K562 (cell line): ENCODE data around the gene FTSJ1. TPM values are rescaled to one million over a fixed set of nuclear protein-coding genes. Genes with fewer than 3 reads are reported as not detected.

Source experiments
- ATAC-seq: fragments of 200-7000 bp; cut with Tn5 transposase; 3 replicates; pipeline ENCODE4 v1.9.1; 2020; ENCODE audit warnings: moderate library complexity
- BruUV-seq: library from RNA; stranded (reverse); fragments of 400-500 nt; replicated peaks from 2 replicates; lab custom pipeline; 2021; lab: Mats Ljungman, UMichigan
- CTCF ChIA-PET: fragments of 300-600 bp; formaldehyde crosslinking; extraction: SDS; loops from one replicate; lab custom pipeline; 2021; ENCODE audit warnings: low intra/inter-chr PET ratio; lab: Yijun Ruan, JAX
- POLR2A ChIA-PET: fragments of 300-600, 350-650 bp; sonication (Branson Sonifier 250); formaldehyde crosslinking; extraction: SDS; loops from one replicate; lab custom pipeline; 2021; ENCODE audit warnings: antibody characterized with exemption, inconsistent platforms; lab: Yijun Ruan, JAX
- DNase-seq, 4 experiments: peaks; one replicate each; pipeline versions ENCODE4 v3.0.0 to v3.0.0-alpha.2; 2011 to 2018; ENCODE audit warnings: low spot score in 3 of 4, mixed read lengths in 3 of 4; ENCODE audit errors: extremely low read depth in 1 of 4
- FAIRE-seq: peaks from 2 replicates; lab custom pipeline; 2011; peaks lifted over from hg19 to GRCh38; lab: Jason Lieb, UNC
- H2AFZ ChIP-seq: 2 replicates; pipeline ENCODE4 v1.6.0; 2011; ENCODE audit warnings: low read depth, low read length, control low read depth, inconsistent platforms
- H3K27ac ChIP-seq: fragments of 200-600 bp; 3 replicates; pipeline ENCODE4 v1.8.0; 2011; ENCODE audit warnings: low read depth, mild to moderate bottlenecking, control low read depth, inconsistent platforms, low read length, moderate library complexity, mixed read lengths; ENCODE audit errors: extremely low read depth
- H3K27me3 ChIP-seq, 2 experiments: fragments of 300-600 bp in 1 of 2; 2 replicates in 1 of 2; 3 replicates in 1 of 2; pipeline versions ENCODE4 v1.6.0 to v1.8.0; 2011; ENCODE audit warnings: inconsistent platforms in 2 of 2, low read length in 2 of 2, mild to moderate bottlenecking in 1 of 2, mixed read lengths in 1 of 2, moderate library complexity in 1 of 2; ENCODE audit not compliant: control insufficient read depth in 2 of 2, insufficient read depth in 2 of 2
- H3K36me3 ChIP-seq: fragments of 300-600 bp; 3 replicates; pipeline ENCODE4 v1.8.0; 2011; ENCODE audit warnings: mild to moderate bottlenecking, low read length, inconsistent platforms; ENCODE audit not compliant: control insufficient read depth, insufficient read depth
- H3K4me1 ChIP-seq, 2 experiments: fragments of 200-600 bp in 1 of 2; replicated peaks in 1 of 2; 2 replicates in 1 of 2; 3 replicates in 1 of 2; pipeline versions ENCODE4 v1.5.1 to v1.8.0; 2011; ENCODE audit warnings: inconsistent platforms in 2 of 2, low read length in 2 of 2, mild to moderate bottlenecking in 1 of 2, mixed read lengths in 1 of 2, moderate library complexity in 1 of 2; ENCODE audit not compliant: control insufficient read depth in 2 of 2, insufficient read depth in 2 of 2
- H3K4me2 ChIP-seq: 2 replicates; pipeline ENCODE4 v1.6.1; 2011; ENCODE audit warnings: low read length, control low read depth, inconsistent platforms, mixed read lengths; ENCODE audit not compliant: insufficient read depth
- H3K4me3 ChIP-seq: fragments of 200-600 bp; sonication (generic), shearing (Covaris generic); 2 replicates; pipeline ENCODE4 v1.5.1; 2016; ENCODE audit warnings: control low read depth, inconsistent platforms
- H3K79me2 ChIP-seq: fragments of 200-600 bp; 3 replicates; pipeline ENCODE4 v1.8.0; 2011; ENCODE audit warnings: low read length, inconsistent platforms; ENCODE audit not compliant: control insufficient read depth, insufficient read depth
- H3K9ac ChIP-seq, 2 experiments: 2 replicates each; pipeline versions ENCODE4 v1.6.0 to v1.6.1; 2011; ENCODE audit warnings: low read depth in 2 of 2, low read length in 2 of 2, control low read depth in 1 of 2, inconsistent platforms in 1 of 2, mild to moderate bottlenecking in 1 of 2, mixed read lengths in 1 of 2; ENCODE audit not compliant: insufficient read depth in 1 of 2
- H3K9me1 ChIP-seq: one replicate; pipeline ENCODE4 v1.6.0; 2011; ENCODE audit warnings: inconsistent platforms, mild to moderate bottlenecking, low read length, moderate library complexity; ENCODE audit not compliant: control insufficient read depth, insufficient read depth
- H3K9me3 ChIP-seq: replicated peaks from 2 replicates; pipeline ENCODE4 v1.5.1; 2011; ENCODE audit warnings: low read depth, low read length, inconsistent platforms; ENCODE audit not compliant: control insufficient read depth, insufficient read depth
- H4K20me1 ChIP-seq: replicated peaks from 2 replicates; pipeline ENCODE4 v1.6.1; 2011; ENCODE audit warnings: low read length, inconsistent platforms, mixed read lengths; ENCODE audit not compliant: control insufficient read depth, insufficient read depth
- CBFA2T2 ChIP-seq: fragments of 450-650 bp; conservative IDR thresholded peaks from 2 replicates; pipeline ENCODE4 v1.6.1; 2017; ENCODE audit warnings: mild to moderate bottlenecking
- CBFA2T3 ChIP-seq: fragments of 450-650 bp; IDR thresholded peaks from 2 replicates; pipeline ENCODE4 v1.6.1; 2017
- MTA1 ChIP-seq: fragments of 450-650 bp; IDR thresholded peaks from 2 replicates; pipeline ENCODE4 v1.6.1; 2017; ENCODE audit warnings: borderline replicate concordance
- MTA2 ChIP-seq: fragments of 450-650 bp; IDR thresholded peaks from 2 replicates; pipeline ENCODE4 v1.6.1; 2016; ENCODE audit warnings: low read depth
- NCOA6 ChIP-seq: fragments of 450-650 bp; IDR thresholded peaks from 2 replicates; pipeline ENCODE4 v1.6.1; 2017; ENCODE audit warnings: mild to moderate bottlenecking
- NFIC ChIP-seq: fragments of 450-650 bp; IDR thresholded peaks from 2 replicates; pipeline ENCODE4 v1.6.1; 2017; ENCODE audit warnings: mild to moderate bottlenecking, inconsistent platforms
- WHSC1 ChIP-seq: IDR thresholded peaks from one replicate; pipeline ENCODE4 v1.6.1; 2012; ENCODE audit warnings: low read length, control low read depth, inconsistent platforms
- ZNF165 ChIP-seq: fragments of 250-450 bp; sonication (Bioruptor Pico); IDR thresholded peaks from 2 replicates; pipeline ENCODE4 v1.4.0; 2020; ENCODE audit warnings: borderline replicate concordance
- ZNF511 ChIP-seq: sonication (generic); formaldehyde crosslinking; IDR thresholded peaks from 2 replicates; pipeline ENCODE4 v1.8.0; 2022; ENCODE audit warnings: mild to moderate bottlenecking, missing genetic modification reagents
- WGBS: fragments of 100-300 bp; shearing (Covaris generic); methylation state at CpG from one replicate; pipeline ENCODE4 v1.1.6; 2016; ENCODE audit warnings: low coverage, mixed read lengths; ENCODE audit not compliant: insufficient coverage; ENCODE audit errors: missing lambda C conversion rate; 5-methylcytosine and 5-hydroxymethylcytosine counted together
- in situ Hi-C: fragments of 300-500 bp; cut with MboI; formaldehyde crosslinking; loops from 4 replicates; pipeline ENCODE4 v1.15.0; 2018; ENCODE audit warnings: inconsistent platforms, mixed read lengths
- intact Hi-C: fragments of 100-400 bp; cut with micrococcal nuclease; formaldehyde crosslinking; loops from 2 replicates; pipeline ENCODE4 v1.14.2; 2022
- polyA plus RNA-seq, 8 experiments: library from polyadenylated mRNA; depleted of rRNA in 4 of 8; stranded (reverse) in 5 of 8; unstranded in 3 of 8; fragments of >200 nt; fragmentation: Nextera tagmentation in 2 of 8; fragmentation: Illumina TruSeq in 1 of 8; extraction: Ambion mirVana in 2 of 8; extraction: Trizol in 1 of 8; gene quantifications; 2 replicates each; pipeline versions ENCODE4 v1.2.1 to v1.2.3, GENCODE V29; 2011 to 2014; ENCODE audit warnings: inconsistent platforms in 1 of 8, missing spikeins in 1 of 8
- total RNA-seq, 7 experiments: library from RNA; depleted of rRNA in 6 of 7; stranded (reverse); fragments of >200 nt in 6 of 7; fragmentation: Illumina TruSeq in 2 of 7; extraction: Trizol in 2 of 7; gene quantifications; 2 replicates each; pipeline versions ENCODE4 v1.2.1 to v1.2.3, GENCODE V29; 2011 to 2021; ENCODE audit warnings: low replicate concordance in 1 of 7

FTSJ1 gene
- total and polyA plus RNA-seq, 9 of the 15 experiments (the other 6 are each of a cell fraction or from before 2014, with no cell fraction given) = 12.2 to 95.6 (median 71.6) TPM

- Histone ChIP-seq H3K27me3 (no peaks in the 10 kb centered on the region), H3K36me3 (peaks cover under 1% of the 10 kb centered on the region; the same call in 2 of the 3 replicates), H3K79me2 (peaks cover 52% of the 10 kb centered on the region), H3K4me3 (no peak overlapping the region), H3K9ac (no peak overlapping the region), H4K20me1 (no peaks in the 10 kb centered on the region), H2AFZ (no peak overlapping the region), H3K9me1 (no peaks in the 10 kb centered on the region), H3K4me2 (no peak overlapping the region), H3K27ac (no peak overlapping the region), H3K4me1 (peaks cover 22 to 47% of the 10 kb centered on the region in 2 experiments; a peak in 4 of 5 replicates), H3K9me3 (no peaks in the 10 kb centered on the region)
- FAIRE-seq = no peak
- POLR2A ChIA-PET = interaction anchor here (0.6 kb wide), 1 partner anchor 390 kb away, joined by 3 read pairs; no protein-coding TSS in a partner anchor
- TF ChIP-seq WHSC1 (no peak), ZNF165 (CRISPR knock-in tag) (no peak), NFIC (peak; percentile 45), ZNF511 (CRISPR knock-in tag) (no peak), CBFA2T3 (peak; percentile 50), MTA2 (no peak), NCOA6 (no peak), MTA1 (no peak), CBFA2T2 (peak; percentile 46)
- BruUV-seq = no TSS peak
- intact Hi-C loops = no loop called here
- no peak for DNase-seq
- 74% methylated on average over 6 of the region's 9 CpGs for WGBS
- CTCF ChIA-PET = no interaction called here
- no peak for ATAC-seq
- in situ Hi-C loops = no loop called here
Observed at GRCh38 chrX:48472225-48472624, 3.8 kb upstream of the FTSJ1 start.
